HUES48 (cell line): ENCODE data around the gene CCDC158.

Experiments
- H3K27ac ChIP-seq: one replicate; pipeline ENCODE4 v1.7.0; 2013; ENCODE audit warnings: low read depth, low read length, inconsistent platforms
- H3K27me3 ChIP-seq: 2 replicates; pipeline ENCODE4 v1.6.1; 2013; ENCODE audit warnings: mild to moderate bottlenecking, low read length; ENCODE audit not compliant: control insufficient read depth, insufficient read depth
- H3K36me3 ChIP-seq: 2 replicates; pipeline ENCODE4 v1.6.1; 2013; ENCODE audit warnings: low read length; ENCODE audit not compliant: control insufficient read depth, insufficient read depth
- H3K4me1 ChIP-seq: 2 replicates; pipeline ENCODE4 v1.6.1; 2013; ENCODE audit warnings: mild to moderate bottlenecking, low read length; ENCODE audit not compliant: control insufficient read depth, insufficient read depth
- H3K4me3 ChIP-seq: 2 replicates; pipeline ENCODE4 v1.5.1; 2013; ENCODE audit warnings: mild to moderate bottlenecking, low read depth, low read length
- H3K9ac ChIP-seq: 2 replicates; pipeline ENCODE4 v1.6.1; 2013; ENCODE audit warnings: mild to moderate bottlenecking, low read depth, low read length, moderate library complexity
- H3K9me3 ChIP-seq: 2 replicates; pipeline ENCODE4 v1.6.1; 2013; ENCODE audit warnings: low read length; ENCODE audit not compliant: control insufficient read depth, insufficient read depth

CCDC158 gene

GRCh38 chr4:76280488-76281441 is 140.2 kb downstream of the CCDC158 start:
- Histone ChIP-seq H3K36me3 (no peaks in the 10 kb centered on the region), H3K27ac (no peak overlapping the region), H3K9ac (no peak overlapping the region), H3K4me1 (no peaks in the 10 kb centered on the region), H3K4me3 (no peak overlapping the region), H3K9me3 (no peaks in the 10 kb centered on the region), H3K27me3 (no peaks in the 10 kb centered on the region)

GRCh38 chr4:76279462-76279861 is 141.5 kb downstream of the CCDC158 start:
- Histone ChIP-seq H3K4me1 (no peaks in the 10 kb centered on the region), H3K27ac (no peak overlapping the region), H3K4me3 (no peak overlapping the region), H3K36me3 (no peaks in the 10 kb centered on the region), H3K9me3 (no peaks in the 10 kb centered on the region), H3K27me3 (no peaks in the 10 kb centered on the region), H3K9ac (no peak overlapping the region)

DNA sequence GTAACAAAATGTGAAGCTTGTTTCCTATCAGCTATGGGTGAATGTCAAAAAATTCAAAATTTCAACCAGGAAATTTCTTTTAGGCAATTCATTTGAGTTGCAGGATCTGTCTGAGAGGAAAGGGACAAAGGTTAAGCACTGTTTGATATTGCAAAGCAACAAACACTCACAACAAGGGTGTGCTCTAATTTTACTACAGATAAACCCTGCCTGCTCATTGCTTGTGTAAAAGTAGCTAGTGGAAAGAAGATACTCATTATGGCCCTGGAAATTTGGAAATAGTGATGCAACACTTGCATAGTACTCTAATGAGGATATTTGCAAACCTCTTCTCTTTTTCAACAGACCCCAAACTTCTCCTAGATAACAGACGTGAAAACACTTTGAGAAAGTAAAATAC is 142.4 kb downstream of the CCDC158 start:
- H3K9me3 ChIP-seq = no peaks in the 10 kb centered on the region
- H3K4me3 ChIP-seq = no peak overlapping the region
- H3K36me3 ChIP-seq = no peaks in the 10 kb centered on the region
- H3K27me3 ChIP-seq = no peaks in the 10 kb centered on the region
- no peak overlapping the region for H3K27ac ChIP-seq
- no peaks in the 10 kb centered on the region for H3K4me1 ChIP-seq
- H3K9ac ChIP-seq = no peak overlapping the region

DNA sequence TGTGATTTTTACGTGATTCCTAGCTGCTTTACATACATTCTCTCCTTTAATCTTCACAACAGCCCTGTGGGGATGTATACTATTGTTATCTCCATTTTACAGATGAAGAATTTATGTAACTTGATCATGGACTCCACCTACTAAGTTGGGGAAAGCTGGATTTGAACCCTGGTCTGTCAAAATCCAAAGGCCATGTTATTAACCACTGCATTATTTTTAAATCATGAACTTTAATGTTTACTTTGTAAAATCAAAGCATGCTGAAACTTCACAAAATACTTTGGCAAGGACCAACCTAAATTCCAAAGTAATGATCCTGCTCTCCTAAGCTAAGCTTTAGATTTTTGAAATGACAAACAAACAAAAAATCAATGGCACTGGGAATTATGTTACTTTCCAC is 143.3 kb downstream of the CCDC158 start:
- Histone ChIP-seq H3K27ac (no peak overlapping the region), H3K27me3 (no peaks in the 10 kb centered on the region), H3K4me1 (no peaks in the 10 kb centered on the region), H3K4me3 (no peak overlapping the region), H3K9ac (no peak overlapping the region), H3K36me3 (no peaks in the 10 kb centered on the region), H3K9me3 (no peaks in the 10 kb centered on the region)

- no peaks in the 10 kb centered on the region for H3K36me3 ChIP-seq
- no peaks in the 10 kb centered on the region for H3K4me1 ChIP-seq
- H3K9ac ChIP-seq = no peak overlapping the region
- no peak overlapping the region for H3K4me3 ChIP-seq
- H3K27ac ChIP-seq = no peak overlapping the region
- H3K27me3 ChIP-seq = no peaks in the 10 kb centered on the region
- no peaks in the 10 kb centered on the region for H3K9me3 ChIP-seq
Measured at GRCh38 chr4:76276813-76277212, 144.1 kb downstream of the CCDC158 start.

DNA sequence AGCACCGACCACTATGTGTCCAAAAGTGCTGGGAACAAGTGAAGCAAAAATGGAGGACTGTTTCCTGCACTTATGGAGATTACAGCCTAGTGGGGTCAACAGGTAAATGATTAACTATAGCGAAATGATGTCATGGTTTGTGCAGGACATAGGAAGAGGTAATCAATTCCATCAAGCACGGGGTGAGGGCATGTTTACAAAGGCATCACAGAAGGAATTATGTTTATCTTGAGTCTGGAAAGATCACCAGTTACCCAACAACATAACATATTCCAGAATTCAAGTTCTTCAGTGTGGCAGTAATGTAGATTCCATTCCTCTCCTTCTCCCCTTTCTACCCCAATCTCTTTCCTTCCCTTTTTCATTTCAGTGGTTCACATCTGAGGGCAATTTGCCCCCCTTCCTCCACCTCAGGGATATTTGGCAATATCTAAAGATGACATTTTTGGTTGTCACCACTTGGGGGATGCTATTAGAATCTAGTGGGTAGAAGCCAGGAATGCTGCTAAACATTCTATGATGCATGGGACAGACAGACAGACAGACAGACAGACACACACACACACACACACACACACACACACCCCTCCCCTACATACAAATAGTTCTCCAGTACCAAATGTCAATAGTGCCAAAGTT is 145.3 kb downstream of the CCDC158 start:
- Histone ChIP-seq H3K27me3 (no peaks in the 10 kb centered on the region), H3K9me3 (no peaks in the 10 kb centered on the region), H3K36me3 (no peaks in the 10 kb centered on the region), H3K9ac (no peak overlapping the region), H3K4me3 (no peak overlapping the region), H3K4me1 (no peaks in the 10 kb centered on the region), H3K27ac (no peak overlapping the region)

GRCh38 chr4:76272999-76273398 is 147.9 kb downstream of the CCDC158 start:
- no peak overlapping the region for H3K27ac ChIP-seq
- no peak overlapping the region for H3K9ac ChIP-seq
- H3K36me3 ChIP-seq = no peaks in the 10 kb centered on the region
- H3K4me1 ChIP-seq = no peaks in the 10 kb centered on the region
- H3K27me3 ChIP-seq = no peaks in the 10 kb centered on the region
- H3K9me3 ChIP-seq = no peaks in the 10 kb centered on the region
- H3K4me3 ChIP-seq = no peak overlapping the region

DNA sequence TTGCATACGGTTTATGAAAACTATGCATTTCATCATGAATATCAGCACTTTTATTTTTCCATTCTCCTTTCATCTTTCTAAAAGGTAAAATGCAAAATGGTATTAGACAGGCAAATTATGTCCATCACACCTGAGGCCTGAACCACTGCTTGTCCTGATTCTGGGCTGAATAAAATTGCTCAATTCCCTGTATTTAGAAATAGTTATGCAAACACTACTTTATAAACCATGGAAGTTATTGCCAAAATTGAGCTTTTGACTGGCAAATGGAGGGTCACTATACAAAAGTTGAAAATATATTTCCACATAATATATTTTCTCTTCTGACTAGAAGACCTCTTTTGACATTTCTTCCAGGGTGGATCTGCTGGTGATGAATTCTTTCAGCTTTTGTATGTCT is 148.4 kb downstream of the CCDC158 start:
- H3K9me3 ChIP-seq = no peaks in the 10 kb centered on the region
- no peak overlapping the region for H3K4me3 ChIP-seq
- H3K27ac ChIP-seq = no peak overlapping the region
- H3K36me3 ChIP-seq = no peaks in the 10 kb centered on the region
- H3K9ac ChIP-seq = no peak overlapping the region
- H3K27me3 ChIP-seq = no peaks in the 10 kb centered on the region
- no peaks in the 10 kb centered on the region for H3K4me1 ChIP-seq

- no peaks in the 10 kb centered on the region for H3K27me3 ChIP-seq
- no peaks in the 10 kb centered on the region for H3K4me1 ChIP-seq
Measured at GRCh38 chr4:76272073-76272472, 148.9 kb downstream of the CCDC158 start.

DNA sequence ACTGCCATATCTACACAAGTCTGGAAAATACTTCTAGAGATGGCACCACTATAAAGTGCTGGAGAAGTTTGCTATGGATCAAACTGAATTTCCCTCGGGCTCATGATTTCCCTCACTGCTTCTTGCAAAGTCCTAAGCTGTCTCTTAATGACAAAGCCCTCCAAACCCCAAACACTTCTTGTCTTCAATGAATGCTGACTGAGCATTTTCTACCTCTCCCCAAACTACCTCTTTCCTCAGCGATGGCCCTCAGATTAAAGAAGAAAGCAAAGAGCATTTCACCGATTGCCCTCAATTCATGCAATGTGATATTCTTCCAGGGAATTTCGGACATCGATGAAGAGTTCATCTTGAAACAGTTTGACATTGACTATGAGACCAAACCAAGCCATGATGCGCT is 149.7 kb downstream of the CCDC158 start:
- no peak overlapping the region for H3K27ac ChIP-seq
- no peak overlapping the region for H3K4me3 ChIP-seq
- no peaks in the 10 kb centered on the region for H3K36me3 ChIP-seq
- no peaks in the 10 kb centered on the region for H3K27me3 ChIP-seq
- no peak overlapping the region for H3K9ac ChIP-seq
- H3K4me1 ChIP-seq = no peaks in the 10 kb centered on the region
- no peaks in the 10 kb centered on the region for H3K9me3 ChIP-seq

More at GRCh38 chr4:76272073-76272472, 148.9 kb downstream of the CCDC158 start:
- no peaks in the 10 kb centered on the region for H3K36me3 ChIP-seq
- no peak overlapping the region for H3K9ac ChIP-seq
- no peak overlapping the region for H3K27ac ChIP-seq
- no peaks in the 10 kb centered on the region for H3K9me3 ChIP-seq
- no peak overlapping the region for H3K4me3 ChIP-seq
